Liver (tissue), 9 donors: ENCODE data around the gene CCNB1IP1. TPM values are rescaled to one million over a fixed set of nuclear protein-coding genes. Genes with fewer than 3 reads are reported as not detected.

Source experiments
- DNase-seq: peaks from one replicate; pipeline ENCODE4 v3.0.0-alpha.2; 2017; ENCODE audit warnings: low spot score
- H3K27ac ChIP-seq, 2 donors: one replicate each; pipeline ENCODE4 v1.7.0; 2013; ENCODE audit warnings: inconsistent platforms in 2 of 2, low read length in 2 of 2, control low read depth in 1 of 2, low read depth in 1 of 2, mild to moderate bottlenecking in 1 of 2
- H3K27me3 ChIP-seq, 4 donors: one replicate each; pipeline versions ENCODE4 v1.6.1 to v1.7.0; 2013; ENCODE audit warnings: low read length in 3 of 4, inconsistent platforms in 1 of 4, mild to moderate bottlenecking in 1 of 4, moderate library complexity in 1 of 4; ENCODE audit not compliant: control insufficient read depth in 4 of 4, insufficient read depth in 4 of 4
- H3K36me3 ChIP-seq, 4 donors: one replicate each; pipeline versions ENCODE4 v1.6.1 to v1.7.0; 2013; ENCODE audit warnings: low read length in 3 of 4, mild to moderate bottlenecking in 3 of 4, low read depth in 1 of 4, moderate library complexity in 1 of 4; ENCODE audit not compliant: control insufficient read depth in 4 of 4, insufficient read depth in 3 of 4
- H3K4me1 ChIP-seq, 4 donors: one replicate each; pipeline versions ENCODE4 v1.6.1 to v1.7.0; 2013; ENCODE audit warnings: low read length in 3 of 4, mild to moderate bottlenecking in 3 of 4, moderate library complexity in 1 of 4; ENCODE audit not compliant: control insufficient read depth in 4 of 4, insufficient read depth in 4 of 4
- H3K4me3 ChIP-seq, 3 donors: one replicate each; pipeline versions ENCODE4 v1.6.1 to v1.7.0; 2013; ENCODE audit warnings: low read length in 3 of 3, control low read depth in 1 of 3, low read depth in 1 of 3, mild to moderate bottlenecking in 1 of 3
- H3K9ac ChIP-seq, 2 donors: one replicate each; pipeline ENCODE4 v1.7.0; 2013; ENCODE audit warnings: low read length in 2 of 2, mild to moderate bottlenecking in 2 of 2, moderate library complexity in 2 of 2, control low read depth in 1 of 2, low read depth in 1 of 2
- H3K9me3 ChIP-seq, 4 donors: one replicate each; pipeline versions ENCODE4 v1.6.1 to v1.7.0; 2013; ENCODE audit warnings: low read length in 3 of 4; ENCODE audit not compliant: control insufficient read depth in 4 of 4
- ATF3 ChIP-seq: IDR thresholded peaks from 2 replicates; pipeline ENCODE4 v1.6.1; 2016; ENCODE audit warnings: antibody characterized with exemption
- CTCF ChIP-seq: fragments of 150-350 bp; IDR thresholded peaks from 2 replicates; pipeline ENCODE4 v1.5.1; 2017; ENCODE audit warnings: improper control_type of control experiment, low read depth, low read length; ENCODE audit not compliant: missing input control
- EGR1 ChIP-seq, 2 donors: IDR thresholded peaks; 2 replicates each; pipeline ENCODE4 v1.6.1; 2016 to 2018; ENCODE audit warnings: antibody characterized with exemption in 2 of 2, low read depth in 2 of 2
- FOXA1 ChIP-seq: IDR thresholded peaks from 2 replicates; pipeline ENCODE4 v1.6.1; 2016; ENCODE audit warnings: antibody characterized with exemption
- FOXA2 ChIP-seq: IDR thresholded peaks from 2 replicates; pipeline ENCODE4 v1.6.1; 2016; ENCODE audit warnings: antibody characterized with exemption
- GABPA ChIP-seq, 2 donors: IDR thresholded peaks in 1 of 2; conservative IDR thresholded peaks in 1 of 2; 2 replicates each; pipeline ENCODE4 v1.6.1; 2016; ENCODE audit warnings: antibody characterized with exemption in 2 of 2, mild to moderate bottlenecking in 1 of 2, moderate library complexity in 1 of 2
- HNF4A ChIP-seq, 2 donors: conservative IDR thresholded peaks; 2 replicates each; pipeline ENCODE4 v1.6.1; 2016; ENCODE audit warnings: antibody characterized with exemption in 2 of 2, mild to moderate bottlenecking in 2 of 2
- HNF4G ChIP-seq: IDR thresholded peaks from 2 replicates; pipeline ENCODE4 v1.6.1; 2016; ENCODE audit warnings: antibody characterized with exemption
- JUND ChIP-seq, 2 donors: IDR thresholded peaks; 2 replicates each; pipeline ENCODE4 v1.6.1; 2016; ENCODE audit warnings: antibody characterized with exemption in 2 of 2
- MAX ChIP-seq: IDR thresholded peaks from 2 replicates; pipeline ENCODE4 v1.6.1; 2016; ENCODE audit warnings: antibody characterized with exemption
- NR2F2 ChIP-seq: IDR thresholded peaks from 2 replicates; pipeline ENCODE4 v1.6.1; 2016; ENCODE audit warnings: antibody characterized with exemption
- RAD21 ChIP-seq, 2 donors: IDR thresholded peaks; 2 replicates each; pipeline ENCODE4 v1.6.1; 2016; ENCODE audit warnings: antibody characterized with exemption in 2 of 2, mild to moderate bottlenecking in 2 of 2
- REST ChIP-seq: IDR thresholded peaks from 2 replicates; pipeline ENCODE4 v1.6.1; 2016; ENCODE audit warnings: antibody characterized with exemption, mild to moderate bottlenecking
- RXRA ChIP-seq, 2 donors: IDR thresholded peaks; 2 replicates each; pipeline ENCODE4 v1.6.1; 2017 to 2018; ENCODE audit warnings: antibody characterized with exemption in 2 of 2, mild to moderate bottlenecking in 1 of 2
- SP1 ChIP-seq: IDR thresholded peaks from 2 replicates; pipeline ENCODE4 v1.6.1; 2018; ENCODE audit warnings: antibody characterized with exemption, mild to moderate bottlenecking
- TAF1 ChIP-seq: conservative IDR thresholded peaks from 2 replicates; pipeline ENCODE4 v1.6.1; 2016; ENCODE audit warnings: antibody characterized with exemption, mild to moderate bottlenecking
- YY1 ChIP-seq: IDR thresholded peaks from 2 replicates; pipeline ENCODE4 v1.6.1; 2016; ENCODE audit warnings: antibody characterized with exemption, mild to moderate bottlenecking
- ZBTB33 ChIP-seq: IDR thresholded peaks from 2 replicates; pipeline ENCODE4 v1.6.1; 2016; ENCODE audit warnings: antibody characterized with exemption
- WGBS: extraction: QIAGEN DNeasy Blood & Tissue Kit; methylation state at CpG from one replicate; pipeline ENCODE4 v1.1.7; 2013; 5-methylcytosine and 5-hydroxymethylcytosine counted together
- polyA plus RNA-seq, 2 donors: library from polyadenylated mRNA; stranded (reverse) in 1 of 2; unstranded in 1 of 2; fragments of 200-250 nt in 1 of 2; fragments of >200 nt in 1 of 2; fragmentation: Nextera tagmentation in 1 of 2; extraction: Ambion mirVana in 1 of 2; gene quantifications; one replicate each; pipeline versions ENCODE4 v1.2.1 to v1.2.3, GENCODE V29; 2013 to 2015
- total RNA-seq, 2 donors: library from RNA; depleted of rRNA; stranded (reverse); fragments of >200 nt; gene quantifications; one replicate each; pipeline ENCODE4 v1.2.3, GENCODE V29; 2014
- donor health status: healthy.
- donor health status: healthy.
- donor health status: healthy.
- donor health status: healthy.
- donor health status: healthy.

CCNB1IP1 gene
- total and polyA plus RNA-seq, 4 donors: 14.5 to 31.0 (median 15.7) TPM

GRCh38 chr14:20334017-20334416, 938 bp upstream of the CCNB1IP1 start (continued):
- TF ChIP-seq ATF3 (no peak), ZBTB33 (no peak)

GRCh38 chr14:20333494-20333841, 389 bp upstream of the CCNB1IP1 start:
- 7% methylated on average over 3 of the region's 3 CpGs for WGBS
- TF ChIP-seq CTCF (no peak), REST (no peak), RAD21 (IDR thresholded peaks at IDR 0.05) (no peak), ATF3 (no peak), JUND (IDR thresholded peaks at IDR 0.05) (peak in 1 of 2 donors; percentile 14), MAX (no peak), RXRA (IDR thresholded peaks at IDR 0.05) (peak in 1 of 2 donors; percentile 44), ZBTB33 (no peak), TAF1 (no peak), FOXA1 (no peak), HNF4G (no peak), SP1 (peak; percentile 14), GABPA (IDR thresholded peaks at IDR 0.05 in 1 of 2, conservative IDR thresholded peaks at IDR 0.05 in 1 of 2) (no peak), FOXA2 (no peak), NR2F2 (no peak), HNF4A (conservative IDR thresholded peaks at IDR 0.05) (peak; percentile 49 to 53), YY1 (peak; percentile 65), EGR1 (IDR thresholded peaks at IDR 0.05; ENCODE audit: low read depth in 2 of 2) (no peak)
- H3K4me1 ChIP-seq: peaks cover 8 to 44% (median 34%) of the 10 kb centered on the region in 4 donors
- peaks cover 0 to 5% (median 0%) of the 10 kb centered on the region in 4 donors for H3K36me3 ChIP-seq
- H3K9me3 ChIP-seq: no peaks in the 10 kb centered on the region
- peak overlapping the region; percentile 81 to 97 for H3K27ac ChIP-seq
- H3K27me3 ChIP-seq: no peaks in the 10 kb centered on the region
- H3K4me3 ChIP-seq: peak overlapping the region; percentile 53 to 98 (median 79)
- no peak for DNase-seq
- H3K9ac ChIP-seq: peak overlapping the region; percentile 24 to 25
